ENCODE data around the gene MBD6. TPM values are rescaled to one million over a fixed set of nuclear protein-coding genes. Genes with fewer than 3 reads are reported as not detected.

MBD6 gene
- total and polyA plus RNA-seq, 2 experiments from 2014 or later = 2.1 to 13.0 TPM

- whole genome bisulfite sequencing, 2 experiments (ENCODE audit: low coverage in 1 of 2, low lambda C conversion rate in 2 of 2, missing lambda C conversion rate in 2 of 2) = 65 to 69% methylated on average over 9 of the region's 9 CpGs
- Histone ChIP-seq H3K9me2 (ENCODE audit: insufficient read depth) (no peaks in the 10 kb centered on the region), H3K4me3 (no peak overlapping the region), H3K4me2 (ENCODE audit: unreplicated experiment) (no peak overlapping the region), H3K27ac (peak overlapping the region; percentile 12), H4K20me1 (ENCODE audit: insufficient read depth) (peaks cover 12% of the 10 kb centered on the region; the same call in 1 of the 2 replicates), H3K9me3 (ENCODE audit: low read depth) (no peaks in the 10 kb centered on the region), H3K36me3 (ENCODE audit: low read depth) (peaks cover 73% of the 10 kb centered on the region), H3K4me1 (ENCODE audit: insufficient read depth) (peaks cover 20% of the 10 kb centered on the region), H3F3A (ENCODE audit: insufficient read depth) (peaks cover 95% of the 10 kb centered on the region), H3K9ac (no peak overlapping the region), H3K27me3 (replicated peaks; ENCODE audit: insufficient read depth) (no peaks in the 10 kb centered on the region), H2AFZ (no peak overlapping the region), H3K79me2 (ENCODE audit: insufficient read depth) (peaks cover 55% of the 10 kb centered on the region)
- no peak for DNase-seq
- TF ChIP-seq EZH2 (IDR thresholded peaks at IDR 0.05; ENCODE audit: insufficient read depth, poor library complexity, severe bottlenecking) = no peak
- no peak for TF ChIP-seq EZH2phosphoT487 (IDR thresholded peaks at IDR 0.05; ENCODE audit: insufficient read depth, low read depth)
- in situ Hi-C loops (cut with MboI) = no loop called here
These were observed 7.8 kb upstream of the MBD6 start for GRCh38 chr12:57514720-57515407.

GRCh38 chr12:57515408-57515933, 7.2 kb upstream of the MBD6 start:
- TF ChIP-seq EZH2phosphoT487 (IDR thresholded peaks at IDR 0.05; ENCODE audit: insufficient read depth, low read depth) = no peak
- no peak for TF ChIP-seq EZH2 (IDR thresholded peaks at IDR 0.05; ENCODE audit: insufficient read depth, poor library complexity, severe bottlenecking)
- H4K20me1 ChIP-seq (ENCODE audit: insufficient read depth) = peaks cover 12% of the 10 kb centered on the region; the same call in 1 of the 2 replicates
- no peak for DNase-seq
- no peaks in the 10 kb centered on the region for H3K9me3 ChIP-seq (ENCODE audit: low read depth)
- no peaks in the 10 kb centered on the region for H3K27me3 ChIP-seq (replicated peaks; ENCODE audit: insufficient read depth)
- H3K79me2 ChIP-seq (ENCODE audit: insufficient read depth) = peaks cover 54% of the 10 kb centered on the region
- no peak overlapping the region for H3K4me3 ChIP-seq
- H3K4me2 ChIP-seq (ENCODE audit: unreplicated experiment) = no peak overlapping the region
- in situ Hi-C loops (cut with MboI) = no loop called here
- peaks cover 68% of the 10 kb centered on the region for H3K36me3 ChIP-seq (ENCODE audit: low read depth)
- WGBS, 2 experiments (ENCODE audit: low coverage in 1 of 2, low lambda C conversion rate in 2 of 2, missing lambda C conversion rate in 2 of 2) = 80 to 85% methylated on average over 3 of the region's 3 CpGs
- H3F3A ChIP-seq (ENCODE audit: insufficient read depth) = peaks cover 89% of the 10 kb centered on the region
- peak overlapping the region; percentile 26 for H3K27ac ChIP-seq
- no peak overlapping the region for H3K9ac ChIP-seq
- H3K4me1 ChIP-seq (ENCODE audit: insufficient read depth) = peaks cover 20% of the 10 kb centered on the region
- no peaks in the 10 kb centered on the region for H3K9me2 ChIP-seq (ENCODE audit: insufficient read depth)
- H2AFZ ChIP-seq = no peak overlapping the region

- 84 to 89% methylated on average over 11 of the region's 11 CpGs for WGBS, 2 experiments (ENCODE audit: low coverage in 1 of 2, low lambda C conversion rate in 2 of 2, missing lambda C conversion rate in 2 of 2)
- in situ Hi-C loops (cut with MboI) = no loop called here
- no peak for DNase-seq
- H3K27ac ChIP-seq = peak overlapping the region; percentile 26; the same call in 1 of the 2 replicates
- H3F3A ChIP-seq (ENCODE audit: insufficient read depth) = peaks cover 87% of the 10 kb centered on the region
- no peak overlapping the region for H2AFZ ChIP-seq
- H3K36me3 ChIP-seq (ENCODE audit: low read depth) = peaks cover 67% of the 10 kb centered on the region
- H3K9ac ChIP-seq = 0 out of 2 replicates have a peak overlapping the region, but pooled peaks have one; percentile 4
- peaks cover 22% of the 10 kb centered on the region for H3K4me1 ChIP-seq (ENCODE audit: insufficient read depth)
- H3K9me3 ChIP-seq (ENCODE audit: low read depth) = no peaks in the 10 kb centered on the region
- no peaks in the 10 kb centered on the region for H3K9me2 ChIP-seq (ENCODE audit: insufficient read depth)
- H4K20me1 ChIP-seq (ENCODE audit: insufficient read depth) = peaks cover 12% of the 10 kb centered on the region; the same call in 1 of the 2 replicates
- TF ChIP-seq EZH2 (IDR thresholded peaks at IDR 0.05; ENCODE audit: insufficient read depth, poor library complexity, severe bottlenecking) = no peak
- TF ChIP-seq EZH2phosphoT487 (IDR thresholded peaks at IDR 0.05; ENCODE audit: insufficient read depth, low read depth) = no peak
- H3K79me2 ChIP-seq (ENCODE audit: insufficient read depth) = peaks cover 49% of the 10 kb centered on the region
- no peaks in the 10 kb centered on the region for H3K27me3 ChIP-seq (replicated peaks; ENCODE audit: insufficient read depth)
- H3K4me2 ChIP-seq (ENCODE audit: unreplicated experiment) = no peak overlapping the region
- no peak overlapping the region for H3K4me3 ChIP-seq
These were observed 6.6 kb upstream of the MBD6 start for GRCh38 chr12:57515934-57516541.

- Histone ChIP-seq H2AFZ (no peak overlapping the region), H3K79me2 (ENCODE audit: insufficient read depth) (peaks cover 42% of the 10 kb centered on the region), H3K36me3 (ENCODE audit: low read depth) (peaks cover 61% of the 10 kb centered on the region), H3K4me1 (ENCODE audit: insufficient read depth) (peaks cover 29% of the 10 kb centered on the region), H3K9ac (peak overlapping the region; percentile 98; the same call in 1 of the 2 replicates), H3K9me3 (ENCODE audit: low read depth) (no peaks in the 10 kb centered on the region), H3K9me2 (ENCODE audit: insufficient read depth) (no peaks in the 10 kb centered on the region), H3K27ac (peak overlapping the region; percentile 96), H4K20me1 (ENCODE audit: insufficient read depth) (peaks cover 12% of the 10 kb centered on the region; the same call in 1 of the 2 replicates), H3K27me3 (replicated peaks; ENCODE audit: insufficient read depth) (no peaks in the 10 kb centered on the region), H3K4me3 (no peak overlapping the region), H3K4me2 (ENCODE audit: unreplicated experiment) (no peak overlapping the region), H3F3A (ENCODE audit: insufficient read depth) (peaks cover 89% of the 10 kb centered on the region)
- DNase-seq = peak; percentile 27
- WGBS, 2 experiments (ENCODE audit: low coverage in 1 of 2, low lambda C conversion rate in 2 of 2, missing lambda C conversion rate in 2 of 2) = 96 to 98% methylated on average over 11 of the region's 11 CpGs
- in situ Hi-C loops (cut with MboI) = no loop called here
- no peak for TF ChIP-seq EZH2phosphoT487 (IDR thresholded peaks at IDR 0.05; ENCODE audit: insufficient read depth, low read depth)
These were observed 5.9 kb upstream of the MBD6 start for GRCh38 chr12:57516617-57517153.
